Activated T-cell treated with anti-CD3 and anti-CD28 coated beads for 4 hours (primary cell): ENCODE data around the gene USP36.
A peak's percentile ranks its signal among the peaks of the same experiment; 100 is the strongest.

Experiments used
- DNase-seq: peaks from one replicate; pipeline ENCODE4 v3.0.0-alpha.2; 2020

USP36 gene

DNA sequence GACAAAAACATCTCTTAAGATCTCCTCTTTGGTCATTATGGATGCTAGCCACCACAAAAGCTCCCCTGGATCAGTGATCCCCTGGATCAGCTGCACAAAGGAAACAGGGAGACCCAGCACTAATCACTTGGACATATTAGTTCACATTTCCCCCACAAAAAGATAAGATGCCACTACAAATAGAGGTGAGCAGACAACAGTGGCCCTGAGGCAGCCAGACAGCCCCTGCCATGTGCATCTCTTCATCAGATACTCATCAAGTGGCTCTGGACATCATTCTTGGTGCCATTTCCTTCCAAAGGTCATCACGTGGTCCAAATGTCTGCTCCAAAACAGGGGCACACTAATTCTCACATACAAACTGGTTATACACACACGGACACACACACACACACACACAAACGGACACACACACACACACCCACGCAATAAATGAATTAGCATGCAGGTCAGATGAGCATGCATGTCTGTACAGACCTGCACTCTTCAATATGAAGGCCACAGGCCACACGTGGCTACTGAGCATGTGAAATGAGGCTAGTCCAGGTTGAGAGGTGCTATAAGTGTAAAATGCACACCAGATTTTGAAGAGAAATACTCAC is 4.1 kb downstream of the USP36 start:
- DNase-seq: no peak

GRCh38 chr17:78834571-78834970 is 6.0 kb downstream of the USP36 start:
- no peak for DNase-seq

- DNase-seq: no peak
These were observed 8.1 kb downstream of the USP36 start for GRCh38 chr17:78832541-78832810.

- no peak for DNase-seq
These were observed 8.7 kb downstream of the USP36 start for GRCh38 chr17:78831688-78832540.

- DNase-seq: no peak
These were observed 11.1 kb downstream of the USP36 start for GRCh38 chr17:78829477-78829876.

- DNase-seq: no peak
These were observed 12.0 kb downstream of the USP36 start for GRCh38 chr17:78828470-78829185.

GRCh38 chr17:78826836-78827509 is 13.6 kb downstream of the USP36 start:
- DNase-seq: no peak

GRCh38 chr17:78826421-78826820 is 14.2 kb downstream of the USP36 start:
- DNase-seq: no peak

DNA sequence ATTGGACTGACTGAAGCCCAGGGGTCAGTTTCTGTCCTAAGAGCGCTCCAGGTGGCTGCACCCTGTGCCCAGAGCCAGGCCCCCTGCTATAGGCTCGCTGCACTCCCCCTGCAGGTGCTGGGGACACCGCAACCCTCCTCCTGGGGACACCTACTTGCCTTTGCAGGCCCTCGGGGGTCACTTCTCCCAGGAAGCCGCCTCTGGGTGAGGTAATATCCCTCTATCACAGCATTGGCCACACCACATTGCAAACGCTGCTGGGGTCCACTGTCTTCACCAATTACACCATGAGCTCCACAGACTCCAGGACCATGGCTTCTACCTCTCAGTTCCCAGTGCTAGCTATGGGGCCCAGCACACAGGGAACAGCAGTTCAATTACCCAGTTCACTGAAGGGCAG is 14.9 kb downstream of the USP36 start:
- DNase-seq: no peak

GRCh38 chr17:78824240-78824639 is 16.4 kb downstream of the USP36 start:
- DNase-seq: no peak

- DNase-seq: no peak
These were observed 17.1 kb downstream of the USP36 start for GRCh38 chr17:78823282-78824046.

DNA sequence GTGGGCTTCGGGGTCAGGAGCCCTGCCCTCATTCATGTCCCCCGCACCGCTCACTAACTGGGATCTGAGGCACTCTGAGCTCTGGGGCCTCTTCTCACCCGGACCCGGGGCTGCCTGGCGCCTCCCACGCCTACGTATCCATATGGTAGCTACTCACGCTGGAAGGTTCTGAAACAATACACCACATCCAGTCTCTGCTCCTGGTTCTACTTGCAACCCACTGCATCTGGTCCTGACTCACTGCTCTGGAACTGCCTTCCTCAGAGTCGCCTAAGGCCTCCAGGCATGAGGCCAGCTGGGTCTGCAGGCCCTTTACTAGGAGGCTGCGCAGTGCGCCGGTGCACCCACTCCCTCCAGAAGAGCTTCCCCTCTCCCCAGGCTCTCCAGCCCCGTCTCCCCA is 18.1 kb downstream of the USP36 start:
- no peak for DNase-seq

GRCh38 chr17:78821961-78822360 is 18.7 kb downstream of the USP36 start:
- DNase-seq: no peak

DNA sequence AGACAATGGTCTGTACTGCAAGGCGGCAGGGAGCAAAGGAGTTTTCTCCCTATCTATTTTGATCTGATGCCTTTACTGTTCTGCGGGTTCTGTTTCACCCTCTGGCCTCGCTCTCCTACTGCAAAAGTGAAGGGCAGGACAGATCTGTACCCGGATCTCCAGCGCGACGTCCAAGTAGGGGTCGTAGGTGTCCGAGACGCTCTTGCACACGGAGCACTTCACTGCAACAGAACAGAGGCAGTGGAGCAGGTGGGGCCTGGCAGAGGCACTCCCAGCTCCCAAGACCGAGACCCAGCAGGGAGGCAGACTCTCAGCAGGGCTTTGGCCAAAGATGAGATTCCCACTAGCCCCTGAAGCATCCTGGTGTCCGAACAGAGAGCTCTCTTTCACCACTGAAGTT is 19.8 kb downstream of the USP36 start:
- no peak for DNase-seq

GRCh38 chr17:78819806-78820792 is 20.5 kb downstream of the USP36 start:
- no peak for DNase-seq

DNA sequence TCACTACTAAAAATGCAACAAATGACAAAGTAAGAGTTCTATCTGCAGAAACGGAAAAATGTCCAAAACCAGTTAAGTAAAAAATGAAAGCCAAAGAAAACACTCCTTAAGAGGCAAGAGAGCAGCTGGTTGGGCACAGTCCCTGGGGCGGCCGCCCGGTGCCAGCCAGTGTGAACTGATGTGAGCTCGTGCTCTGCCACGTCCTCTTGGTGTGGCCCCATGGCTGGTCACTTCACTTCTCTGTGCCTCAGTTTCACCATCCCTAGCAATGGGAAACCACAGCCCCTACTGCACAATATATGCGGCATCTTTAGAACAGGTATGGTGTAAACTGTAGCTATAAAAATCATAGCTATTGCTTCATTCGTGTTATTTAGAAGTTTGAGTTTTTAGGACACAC is 21.2 kb downstream of the USP36 start:
- DNase-seq: no peak

- DNase-seq: peak; percentile 23
These were observed 21.7 kb downstream of the USP36 start for GRCh38 chr17:78818932-78819331.

DNA sequence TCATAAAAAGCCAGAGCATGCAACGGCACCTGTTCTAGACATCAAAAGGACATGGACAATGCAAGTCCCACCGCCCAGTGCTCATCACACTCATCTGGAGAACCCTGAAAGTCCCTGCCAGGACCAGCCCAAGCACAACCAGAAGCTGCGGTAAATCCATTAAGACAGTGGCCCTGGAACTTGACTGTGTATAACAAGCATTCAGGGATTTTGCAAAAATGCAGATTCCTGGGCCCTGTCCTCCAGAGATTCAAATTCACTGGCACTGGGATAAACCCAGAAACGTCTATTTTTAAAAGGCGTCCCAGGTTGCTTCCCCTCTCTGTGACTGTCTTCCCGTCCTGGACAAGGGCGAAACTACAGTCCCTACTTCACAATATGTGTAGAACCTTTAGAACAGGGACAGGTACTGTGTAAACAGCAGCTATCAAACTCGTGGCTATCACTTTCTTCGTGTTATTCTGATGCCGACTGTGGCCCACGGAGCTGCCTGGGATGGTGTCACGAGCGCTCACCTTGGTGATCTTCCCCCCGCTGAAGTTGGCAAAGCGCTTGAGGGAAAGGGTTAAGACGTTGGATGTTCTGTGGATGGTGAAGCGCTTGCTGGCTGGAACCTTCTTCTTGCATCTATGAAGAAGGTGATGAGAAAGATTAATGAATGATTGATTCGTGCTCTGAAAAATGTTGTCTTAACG is 22.3 kb downstream of the USP36 start:
- DNase-seq: no peak

- DNase-seq: peak; percentile 33
These were observed 23.5 kb downstream of the USP36 start for GRCh38 chr17:78817123-78817522.

- DNase-seq: no peak
These were observed 24.9 kb downstream of the USP36 start for GRCh38 chr17:78815696-78816095.

GRCh38 chr17:78812855-78813254 is 27.8 kb downstream of the USP36 start:
- no peak for DNase-seq
